Measurements from ENCODE around the gene SCRN3.

SCRN3 gene

GRCh38 chr2:174445248-174445647, 49.7 kb downstream of the SCRN3 start:
- POLR2A ChIA-PET = no interaction called here
- CTCF ChIA-PET = no interaction called here
- no peak for TF ChIP-seq FOXA1 (IDR thresholded peaks at IDR 0.05)
- TF ChIP-seq TARDBP (IDR thresholded peaks at IDR 0.05) = no peak
- TF ChIP-seq PKNOX1 (IDR thresholded peaks at IDR 0.05) = no peak
- no peak for TF ChIP-seq ZNF384 (IDR thresholded peaks at IDR 0.05)
- no peak for TF ChIP-seq SUZ12 (IDR thresholded peaks at IDR 0.05)
- no peak for TF ChIP-seq ARNT (IDR thresholded peaks at IDR 0.05)
- TF ChIP-seq CTBP1 (IDR thresholded peaks at IDR 0.05; ENCODE audit: borderline replicate concordance) = no peak
- no peak for TF ChIP-seq HDGF (IDR thresholded peaks at IDR 0.05; ENCODE audit: borderline replicate concordance)
- no peak for TF ChIP-seq NFRKB (IDR thresholded peaks at IDR 0.05)
- no peak for TF ChIP-seq L3MBTL2 (conservative IDR thresholded peaks at IDR 0.05)
- TF ChIP-seq LEF1 (IDR thresholded peaks at IDR 0.05; ENCODE audit: borderline replicate concordance) = no peak
- TF ChIP-seq SP1 (IDR thresholded peaks at IDR 0.05) = no peak
- TF ChIP-seq FOXM1 (IDR thresholded peaks at IDR 0.05; ENCODE audit: borderline replicate concordance) = no peak
- no peak for TF ChIP-seq FOXK2 (IDR thresholded peaks at IDR 0.05)
- TF ChIP-seq ELF4 (IDR thresholded peaks at IDR 0.05) = no peak
- TF ChIP-seq BHLHE40 (IDR thresholded peaks at IDR 0.05; ENCODE audit: borderline replicate concordance) = no peak

GRCh38 chr2:174446531-174446930, 51.0 kb downstream of the SCRN3 start:
- DNase-seq (ENCODE audit: extremely low spot score) = no peak
- CTCF ChIA-PET = no interaction called here
- POLR2A ChIA-PET = interaction anchor here (0.6 kb wide), 1 partner anchor 9 kb away, joined by 3 read pairs; no protein-coding TSS in a partner anchor
- TF ChIP-seq L3MBTL2 (conservative IDR thresholded peaks at IDR 0.05) (no peak), PKNOX1 (IDR thresholded peaks at IDR 0.05) (no peak), SUZ12 (IDR thresholded peaks at IDR 0.05) (no peak)

More at GRCh38 chr2:174445248-174445647, 49.7 kb downstream of the SCRN3 start:
- DNase-seq (ENCODE audit: extremely low spot score) = no peak

- TF ChIP-seq ARNT (IDR thresholded peaks at IDR 0.05) = no peak
- TF ChIP-seq ELF4 (IDR thresholded peaks at IDR 0.05) = no peak
- no peak for TF ChIP-seq SUZ12 (IDR thresholded peaks at IDR 0.05)
- no peak for TF ChIP-seq FOXA1 (IDR thresholded peaks at IDR 0.05)
- no peak for TF ChIP-seq LEF1 (IDR thresholded peaks at IDR 0.05; ENCODE audit: borderline replicate concordance)
- no peak for TF ChIP-seq NFRKB (IDR thresholded peaks at IDR 0.05)
- no peak for TF ChIP-seq SP1 (IDR thresholded peaks at IDR 0.05)
- no peak for TF ChIP-seq ZNF384 (IDR thresholded peaks at IDR 0.05)
- TF ChIP-seq HDGF (IDR thresholded peaks at IDR 0.05; ENCODE audit: borderline replicate concordance) = no peak
- no peak for TF ChIP-seq L3MBTL2 (conservative IDR thresholded peaks at IDR 0.05)
- TF ChIP-seq PKNOX1 (IDR thresholded peaks at IDR 0.05) = no peak
- no peak for TF ChIP-seq CTBP1 (IDR thresholded peaks at IDR 0.05; ENCODE audit: borderline replicate concordance)
- TF ChIP-seq TARDBP (IDR thresholded peaks at IDR 0.05) = no peak
- TF ChIP-seq BHLHE40 (IDR thresholded peaks at IDR 0.05; ENCODE audit: borderline replicate concordance) = no peak
- no peak for TF ChIP-seq FOXK2 (IDR thresholded peaks at IDR 0.05)
- no peak for TF ChIP-seq FOXM1 (IDR thresholded peaks at IDR 0.05; ENCODE audit: borderline replicate concordance)
- CTCF ChIA-PET = no interaction called here
- no peak for DNase-seq (ENCODE audit: extremely low spot score)
- POLR2A ChIA-PET = no interaction called here
These were observed 53.5 kb downstream of the SCRN3 start for GRCh38 chr2:174449033-174449432.

GRCh38 chr2:174450021-174450816, 54.7 kb downstream of the SCRN3 start:
- TF ChIP-seq FOXM1 (IDR thresholded peaks at IDR 0.05; ENCODE audit: borderline replicate concordance) (no peak), LEF1 (IDR thresholded peaks at IDR 0.05; ENCODE audit: borderline replicate concordance) (no peak), SP1 (IDR thresholded peaks at IDR 0.05) (no peak), ELF4 (IDR thresholded peaks at IDR 0.05) (no peak)
- no peak for DNase-seq (ENCODE audit: extremely low spot score)
- ChIA-PET POLR2A (no interaction called here), CTCF (no interaction called here)

- ChIA-PET CTCF (no interaction called here), POLR2A (no interaction called here)
- TF ChIP-seq ARNT (IDR thresholded peaks at IDR 0.05) (no peak), SP1 (IDR thresholded peaks at IDR 0.05) (no peak), ZNF384 (IDR thresholded peaks at IDR 0.05) (no peak), CTBP1 (IDR thresholded peaks at IDR 0.05; ENCODE audit: borderline replicate concordance) (no peak), ELF4 (IDR thresholded peaks at IDR 0.05) (no peak), L3MBTL2 (conservative IDR thresholded peaks at IDR 0.05) (no peak), FOXK2 (IDR thresholded peaks at IDR 0.05) (no peak), FOXA1 (IDR thresholded peaks at IDR 0.05) (no peak), PKNOX1 (IDR thresholded peaks at IDR 0.05) (no peak), NFRKB (IDR thresholded peaks at IDR 0.05) (no peak), LEF1 (IDR thresholded peaks at IDR 0.05; ENCODE audit: borderline replicate concordance) (no peak), HDGF (IDR thresholded peaks at IDR 0.05; ENCODE audit: borderline replicate concordance) (no peak), BHLHE40 (IDR thresholded peaks at IDR 0.05; ENCODE audit: borderline replicate concordance) (no peak), SUZ12 (IDR thresholded peaks at IDR 0.05) (no peak), FOXM1 (IDR thresholded peaks at IDR 0.05; ENCODE audit: borderline replicate concordance) (no peak), TARDBP (IDR thresholded peaks at IDR 0.05) (no peak)
- no peak for DNase-seq (ENCODE audit: extremely low spot score)
These were observed 59.0 kb downstream of the SCRN3 start for GRCh38 chr2:174454566-174454965.

Data from HEK293T (cell line).